ENCODE data around the gene TUBB4B.

The TUBB4B gene

DNA sequence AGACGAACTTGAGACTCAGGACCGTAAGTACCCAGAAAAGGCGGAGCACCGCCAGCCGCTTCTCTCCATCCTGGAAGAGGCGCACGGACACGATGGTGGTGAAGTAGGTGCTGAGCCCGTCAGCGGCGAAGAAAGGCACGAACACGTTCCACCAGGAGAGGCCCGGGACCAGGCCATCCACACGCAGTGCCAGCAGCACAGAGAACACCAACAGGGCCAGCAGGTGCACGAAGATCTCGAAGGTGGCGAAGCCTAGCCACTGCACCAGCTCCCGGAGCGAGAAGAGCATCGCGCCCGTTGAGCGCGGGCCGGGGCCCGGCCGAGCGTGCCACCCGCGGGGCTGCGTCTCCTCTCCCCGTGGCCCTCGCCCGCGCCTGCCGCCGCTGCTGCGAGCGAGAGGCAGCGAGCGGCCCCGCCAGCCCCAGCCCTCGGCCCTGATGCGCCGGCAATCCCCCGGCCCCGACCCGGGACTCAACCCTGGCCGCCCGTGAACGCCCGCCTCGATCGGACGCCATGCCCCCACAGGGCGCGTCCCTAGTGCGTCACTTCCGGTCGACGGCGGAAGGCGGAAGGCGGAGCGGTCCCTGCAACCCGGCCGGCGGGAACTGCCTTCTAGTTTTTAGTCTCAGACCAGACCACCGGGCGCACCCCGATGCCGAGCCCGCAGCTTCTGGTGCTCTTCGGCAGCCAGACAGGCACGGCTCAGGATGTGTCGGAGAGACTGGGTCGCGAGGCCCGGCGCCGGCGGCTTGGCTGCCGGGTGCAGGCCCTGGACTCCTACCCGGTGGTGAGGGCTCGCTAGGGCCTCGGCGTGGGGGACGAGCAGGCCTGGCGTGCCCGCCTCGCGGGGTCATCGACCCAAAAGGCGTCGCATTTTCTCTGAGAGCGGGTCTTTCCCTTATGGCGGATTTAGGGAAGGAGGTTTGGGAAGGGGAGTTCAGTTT lies 35.7 kb upstream of the TUBB4B start, which contains the start of the genes NDOR1 and TMEM203:
NDOR1 (plus strand) TSS at position 575 of the 944 bp plus-strand sequence; CDS start at position 653, 78 bp downstream.
TMEM203 (minus strand) TSS at position 523 of the 944 bp plus-strand sequence; CDS start at position 289, 234 bp downstream.
- H3K27me3 ChIP-seq (ENCODE audit: insufficient read depth, low read depth), result no peaks in the 10 kb centered on the region
- no peak within 1 kb of the TSS for H3K4me3 ChIP-seq (IDR thresholded peaks at IDR 0.05; ENCODE audit: insufficient read depth, low read depth, low read length)
- TF ChIP-seq, protein P1, sequence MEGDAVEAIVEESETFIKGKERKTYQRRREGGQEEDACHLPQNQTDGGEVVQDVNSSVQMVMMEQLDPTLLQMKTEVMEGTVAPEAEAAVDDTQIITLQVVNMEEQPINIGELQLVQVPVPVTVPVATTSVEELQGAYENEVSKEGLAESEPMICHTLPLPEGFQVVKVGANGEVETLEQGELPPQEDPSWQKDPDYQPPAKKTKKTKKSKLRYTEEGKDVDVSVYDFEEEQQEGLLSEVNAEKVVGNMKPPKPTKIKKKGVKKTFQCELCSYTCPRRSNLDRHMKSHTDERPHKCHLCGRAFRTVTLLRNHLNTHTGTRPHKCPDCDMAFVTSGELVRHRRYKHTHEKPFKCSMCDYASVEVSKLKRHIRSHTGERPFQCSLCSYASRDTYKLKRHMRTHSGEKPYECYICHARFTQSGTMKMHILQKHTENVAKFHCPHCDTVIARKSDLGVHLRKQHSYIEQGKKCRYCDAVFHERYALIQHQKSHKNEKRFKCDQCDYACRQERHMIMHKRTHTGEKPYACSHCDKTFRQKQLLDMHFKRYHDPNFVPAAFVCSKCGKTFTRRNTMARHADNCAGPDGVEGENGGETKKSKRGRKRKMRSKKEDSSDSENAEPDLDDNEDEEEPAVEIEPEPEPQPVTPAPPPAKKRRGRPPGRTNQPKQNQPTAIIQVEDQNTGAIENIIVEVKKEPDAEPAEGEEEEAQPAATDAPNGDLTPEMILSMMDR (conservative IDR thresholded peaks at IDR 0.05; ENCODE audit: low read depth, low read length), result no peak
- H3K36me3 ChIP-seq (ENCODE audit: insufficient read depth), result no peaks in the 10 kb centered on the region
- H3K4me1 ChIP-seq (ENCODE audit: low read depth, poor library complexity, severe bottlenecking), result peaks cover 32% of the 10 kb centered on the region
- peaks cover 43% of the 10 kb centered on the region for H3K79me2 ChIP-seq (ENCODE audit: insufficient read depth, low read depth)
- H4K20me1 ChIP-seq (ENCODE audit: insufficient read depth), result no peaks in the 10 kb centered on the region
- peak within 1 kb of the TSS; percentile 31 for H3K27ac ChIP-seq
- H3K9ac ChIP-seq, result peak within 1 kb of the TSS; percentile 72
- H2AFZ ChIP-seq (ENCODE audit: low read depth), result peak within 1 kb of the TSS; percentile 55
- peak within 1 kb of the TSS; percentile 75 for H3K4me2 ChIP-seq

- no peak overlapping the region for H2AFZ ChIP-seq (ENCODE audit: low read depth)
- peak overlapping the region; percentile 75 for H3K4me2 ChIP-seq
- H3K4me3 ChIP-seq (IDR thresholded peaks at IDR 0.05; ENCODE audit: insufficient read depth, low read depth, low read length), result no peak overlapping the region
- TF ChIP-seq, protein P1 (conservative IDR thresholded peaks at IDR 0.05; ENCODE audit: low read depth, low read length), result no peak
- no peaks in the 10 kb centered on the region for H3K36me3 ChIP-seq (ENCODE audit: insufficient read depth)
- no peak overlapping the region for H3K27ac ChIP-seq
- no peaks in the 10 kb centered on the region for H3K27me3 ChIP-seq (ENCODE audit: insufficient read depth, low read depth)
- H4K20me1 ChIP-seq (ENCODE audit: insufficient read depth), result no peaks in the 10 kb centered on the region
- H3K4me1 ChIP-seq (ENCODE audit: low read depth, poor library complexity, severe bottlenecking), result peaks cover 28% of the 10 kb centered on the region
- H3K9ac ChIP-seq, result peak overlapping the region; percentile 72; the same call in 1 of the 2 replicates
- peaks cover 37% of the 10 kb centered on the region for H3K79me2 ChIP-seq (ENCODE audit: insufficient read depth, low read depth)
Measured at GRCh38 chr9:137206602-137207001, 34.5 kb upstream of the TUBB4B start.

- H4K20me1 ChIP-seq (ENCODE audit: insufficient read depth), result no peaks in the 10 kb centered on the region
- no peak overlapping the region for H3K9ac ChIP-seq
- H3K27me3 ChIP-seq (ENCODE audit: insufficient read depth, low read depth), result no peaks in the 10 kb centered on the region
- TF ChIP-seq, protein P1 (conservative IDR thresholded peaks at IDR 0.05; ENCODE audit: low read depth, low read length), result no peak
- H3K4me2 ChIP-seq, result no peak overlapping the region
- H3K4me1 ChIP-seq (ENCODE audit: low read depth, poor library complexity, severe bottlenecking), result peaks cover 5% of the 10 kb centered on the region
- H3K36me3 ChIP-seq (ENCODE audit: insufficient read depth), result no peaks in the 10 kb centered on the region
- no peak overlapping the region for H3K4me3 ChIP-seq (IDR thresholded peaks at IDR 0.05; ENCODE audit: insufficient read depth, low read depth, low read length)
- H2AFZ ChIP-seq (ENCODE audit: low read depth), result no peak overlapping the region
- no peak overlapping the region for H3K27ac ChIP-seq
- peaks cover 9% of the 10 kb centered on the region for H3K79me2 ChIP-seq (ENCODE audit: insufficient read depth, low read depth)
Measured at GRCh38 chr9:137211532-137211931, 29.6 kb upstream of the TUBB4B start.

DNA sequence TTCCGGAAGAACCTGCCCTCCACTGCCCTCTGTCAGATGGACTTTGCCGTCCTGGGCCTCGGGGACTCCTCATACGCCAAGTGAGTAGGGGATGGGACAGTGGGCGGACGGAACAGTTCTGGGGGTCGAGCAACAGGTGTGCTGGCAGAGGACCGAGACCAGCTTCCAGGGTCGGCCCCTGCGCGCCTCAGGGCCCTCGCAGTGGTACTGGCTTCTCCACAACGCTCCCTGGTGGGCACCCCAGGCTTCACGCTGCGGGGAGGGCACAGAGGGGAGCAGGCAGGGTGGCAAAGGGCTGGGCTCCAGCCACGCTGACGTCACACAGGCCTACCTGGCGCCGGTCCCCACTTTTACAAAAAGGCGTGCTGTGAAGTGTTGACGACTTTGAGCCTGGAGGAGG lies 28.6 kb upstream of the TUBB4B start:
- Histone ChIP-seq H3K4me3 (IDR thresholded peaks at IDR 0.05; ENCODE audit: insufficient read depth, low read depth, low read length) (no peak overlapping the region), H3K4me2 (no peak overlapping the region), H4K20me1 (ENCODE audit: insufficient read depth) (no peaks in the 10 kb centered on the region), H3K27me3 (ENCODE audit: insufficient read depth, low read depth) (no peaks in the 10 kb centered on the region), H3K79me2 (ENCODE audit: insufficient read depth, low read depth) (no peaks in the 10 kb centered on the region), H3K27ac (no peak overlapping the region), H3K9ac (no peak overlapping the region), H3K4me1 (ENCODE audit: low read depth, poor library complexity, severe bottlenecking) (no peaks in the 10 kb centered on the region), H2AFZ (ENCODE audit: low read depth) (no peak overlapping the region), H3K36me3 (ENCODE audit: insufficient read depth) (no peaks in the 10 kb centered on the region)
- TF ChIP-seq, protein P1 (conservative IDR thresholded peaks at IDR 0.05; ENCODE audit: low read depth, low read length), result no peak

Measured in KMS-11 (cell line).